Neural progenitor cell (in vitro differentiated cells): Measurements from ENCODE around the gene RNPEP.

Source experiments
- CTCF ChIP-seq: fragments of 200-600 bp; sonication (generic); IDR thresholded peaks from 2 replicates; pipeline ENCODE4 v1.5.1; 2017; ENCODE audit warnings: antibody characterized with exemption, mild to moderate bottlenecking
- EZH2 ChIP-seq: fragments of 200-600 bp; sonication (generic); IDR thresholded peaks from 2 replicates; pipeline ENCODE4 v1.6.1; 2017; ENCODE audit warnings: antibody characterized with exemption, mild to moderate bottlenecking, moderate library complexity

GRCh38 chr1:202046748-202047708 is 64.6 kb downstream of the RNPEP start:
- TF ChIP-seq CTCF (no peak), EZH2 (no peak)
